Hematopoietic multipotent progenitor cell treated with erythropoietin and hydrocortisone succinate and interleukin-3 and kit ligand, for 17 days (in vitro differentiated cells): ENCODE measurements around the gene STARD3.
"Not testable (repeated sequence)": the region's sequence is repeated elsewhere in the genome, so short reads cannot be mapped to it uniquely, and the experiment has no call there.

Experiments used
- DNase-seq: peaks from one replicate; pipeline ENCODE4 v3.0.0-alpha.2; 2015; ENCODE audit warnings: low spot score

STARD3 gene

GRCh38 chr17:39636927-39637736 lies at the start of gene STARD3:
Gene STARD3, plus strand, starts transcription at chr17:39637144. Its CDS starts 16,388 bp downstream, at chr17:39653532.
- DNase-seq = peak; percentile 87

GRCh38 chr17:39590180-39590579 lies 46.8 kb upstream of the STARD3 start:
- not testable (repeated sequence) for DNase-seq

GRCh38 chr17:39591958-39592954 lies 44.7 kb upstream of the STARD3 start:
- no peak for DNase-seq

- no peak for DNase-seq
Observed at GRCh38 chr17:39593371-39593770, 43.6 kb upstream of the STARD3 start.

- no peak for DNase-seq
Observed at GRCh38 chr17:39595294-39595693, 41.6 kb upstream of the STARD3 start.

GRCh38 chr17:39595928-39596510 lies 40.9 kb upstream of the STARD3 start:
- DNase-seq = no peak

- no peak for DNase-seq
Observed at GRCh38 chr17:39596543-39597267, 40.2 kb upstream of the STARD3 start.

- no peak for DNase-seq
Observed at GRCh38 chr17:39597372-39598046, 39.4 kb upstream of the STARD3 start.

GRCh38 chr17:39598047-39598481 lies 38.9 kb upstream of the STARD3 start:
- DNase-seq = no peak

- DNase-seq = no peak
Observed at GRCh38 chr17:39598630-39599003, 38.3 kb upstream of the STARD3 start.

GRCh38 chr17:39599004-39599664 lies 37.8 kb upstream of the STARD3 start:
- DNase-seq = no peak

GRCh38 chr17:39599665-39600231 lies 37.2 kb upstream of the STARD3 start:
- DNase-seq = no peak

- DNase-seq = no peak
Observed at GRCh38 chr17:39600288-39600996, 36.5 kb upstream of the STARD3 start.

- DNase-seq = no peak
Observed at GRCh38 chr17:39600997-39601597, 35.8 kb upstream of the STARD3 start.

GRCh38 chr17:39601758-39602532 lies 35.0 kb upstream of the STARD3 start:
- DNase-seq = no peak

- no peak for DNase-seq
Observed at GRCh38 chr17:39602533-39603303, 34.2 kb upstream of the STARD3 start.

GRCh38 chr17:39603304-39604016 lies 33.5 kb upstream of the STARD3 start:
- DNase-seq = no peak
